Measurements from ENCODE around the gene NPIPA7. TPM values are rescaled to one million over a fixed set of nuclear protein-coding genes. Genes with fewer than 3 reads are reported as not detected.
"Not testable (repeated sequence)": the region's sequence is repeated elsewhere in the genome, so short reads cannot be mapped to it uniquely, and the experiment has no call there.

NPIPA7 gene
- total and polyA plus RNA-seq, 10 of the 15 experiments (the other 5 are each of a cell fraction or from before 2014, with no cell fraction given): 1.1 to 18.6 (median 4.2) TPM

DNA sequence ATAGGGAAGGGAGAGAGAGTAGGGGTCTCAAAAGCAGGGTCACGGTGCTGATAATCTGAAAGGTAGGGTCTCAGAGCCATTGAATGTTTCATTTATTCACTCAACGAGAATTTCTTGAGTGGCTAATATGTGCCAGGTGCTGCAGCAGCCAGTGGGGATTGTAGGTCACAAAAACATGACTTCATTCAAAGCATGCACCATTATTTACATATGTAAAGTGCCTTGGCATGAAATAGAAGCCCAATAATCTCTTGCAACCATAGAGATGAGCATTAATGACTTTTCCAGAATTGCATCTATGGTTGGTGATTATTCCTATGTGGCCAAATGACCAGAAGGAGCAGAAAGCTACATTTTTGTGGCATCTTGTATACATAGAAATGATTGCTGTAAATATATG is 46.2 kb downstream of the NPIPA7 start:
- H3K79me2 ChIP-seq (ENCODE audit: control insufficient read depth, insufficient read depth, low read length); H3K4me1 ChIP-seq (ENCODE audit: control insufficient read depth, insufficient read depth, low read length); H3K9me3 ChIP-seq (replicated peaks; ENCODE audit: control insufficient read depth, insufficient read depth, low read length); H3K36me3 ChIP-seq (ENCODE audit: control insufficient read depth in 2 of 2, insufficient read depth in 2 of 2, low read length in 1 of 2); SMC1A ChIA-PET (ENCODE audit: uncharacterized antibody, unreplicated experiment); CTCF ChIA-PET; H3K9ac ChIP-seq (ENCODE audit: control insufficient read depth, insufficient read depth, low read length); H3K27me3 ChIP-seq (replicated peaks in 1 of 2; ENCODE audit: control insufficient read depth in 2 of 2, insufficient read depth in 2 of 2, low read length in 1 of 2); POLR2A ChIA-PET; BruUV-seq (replicated peaks); FAIRE-seq; ATAC-seq; H4K20me1 ChIP-seq (ENCODE audit: control insufficient read depth, insufficient read depth); H3K27ac ChIP-seq (ENCODE audit: control insufficient read depth, insufficient read depth); H3K4me3 ChIP-seq; in situ Hi-C loops (cut with MboI); intact Hi-C loops (cut with micrococcal nuclease; ENCODE audit: unreplicated experiment); H2AFZ ChIP-seq (ENCODE audit: control insufficient read depth, low read depth, low read length); RAD21 ChIA-PET (ENCODE audit: unreplicated experiment); DNase-seq (ENCODE audit: low read depth, low spot score); H3K4me2 ChIP-seq (ENCODE audit: control insufficient read depth, insufficient read depth): not testable (repeated sequence)
- WGBS (ENCODE audit: insufficient coverage, insufficient replicate concordance, low lambda C conversion rate, missing lambda C conversion rate): no CpG with 5 or more reads among the region's 2 CpGs

- H2AFZ ChIP-seq (ENCODE audit: control insufficient read depth, low read depth, low read length); DNase-seq (ENCODE audit: low read depth, low spot score); BruUV-seq (replicated peaks); ATAC-seq; H3K9ac ChIP-seq (ENCODE audit: control insufficient read depth, insufficient read depth, low read length); H3K9me3 ChIP-seq (replicated peaks; ENCODE audit: control insufficient read depth, insufficient read depth, low read length); intact Hi-C loops (cut with micrococcal nuclease; ENCODE audit: unreplicated experiment); H3K27ac ChIP-seq (ENCODE audit: control insufficient read depth, insufficient read depth); SMC1A ChIA-PET (ENCODE audit: uncharacterized antibody, unreplicated experiment); H3K4me2 ChIP-seq (ENCODE audit: control insufficient read depth, insufficient read depth); FAIRE-seq; H3K4me1 ChIP-seq (ENCODE audit: control insufficient read depth, insufficient read depth, low read length); H3K4me3 ChIP-seq; H3K36me3 ChIP-seq (ENCODE audit: control insufficient read depth in 2 of 2, insufficient read depth in 2 of 2, low read length in 1 of 2); H3K27me3 ChIP-seq (replicated peaks in 1 of 2; ENCODE audit: control insufficient read depth in 2 of 2, insufficient read depth in 2 of 2, low read length in 1 of 2); in situ Hi-C loops (cut with MboI); CTCF ChIA-PET; H4K20me1 ChIP-seq (ENCODE audit: control insufficient read depth, insufficient read depth); H3K79me2 ChIP-seq (ENCODE audit: control insufficient read depth, insufficient read depth, low read length); POLR2A ChIA-PET; RAD21 ChIA-PET (ENCODE audit: unreplicated experiment): not testable (repeated sequence)
- 0% methylated on average over 2 of the region's 3 CpGs for WGBS (ENCODE audit: insufficient coverage, insufficient replicate concordance, low lambda C conversion rate, missing lambda C conversion rate)
Observed at GRCh38 chr16:16431135-16431534, 52.2 kb downstream of the NPIPA7 start.

GRCh38 chr16:16434711-16435110 is 55.8 kb downstream of the NPIPA7 start:
- H3K4me1 ChIP-seq (ENCODE audit: control insufficient read depth, insufficient read depth, low read length); H3K9ac ChIP-seq (ENCODE audit: control insufficient read depth, insufficient read depth, low read length); CTCF ChIA-PET; RAD21 ChIA-PET (ENCODE audit: unreplicated experiment); H3K79me2 ChIP-seq (ENCODE audit: control insufficient read depth, insufficient read depth, low read length); FAIRE-seq; POLR2A ChIA-PET; H4K20me1 ChIP-seq (ENCODE audit: control insufficient read depth, insufficient read depth); intact Hi-C loops (cut with micrococcal nuclease; ENCODE audit: unreplicated experiment); in situ Hi-C loops (cut with MboI); BruUV-seq (replicated peaks); H3K9me3 ChIP-seq (replicated peaks; ENCODE audit: control insufficient read depth, insufficient read depth, low read length); H3K4me3 ChIP-seq; H3K27me3 ChIP-seq (replicated peaks in 1 of 2; ENCODE audit: control insufficient read depth in 2 of 2, insufficient read depth in 2 of 2, low read length in 1 of 2); H2AFZ ChIP-seq (ENCODE audit: control insufficient read depth, low read depth, low read length); SMC1A ChIA-PET (ENCODE audit: uncharacterized antibody, unreplicated experiment); DNase-seq (ENCODE audit: low read depth, low spot score); ATAC-seq; H3K27ac ChIP-seq (ENCODE audit: control insufficient read depth, insufficient read depth); H3K4me2 ChIP-seq (ENCODE audit: control insufficient read depth, insufficient read depth); H3K36me3 ChIP-seq (ENCODE audit: control insufficient read depth in 2 of 2, insufficient read depth in 2 of 2, low read length in 1 of 2): not testable (repeated sequence)
- 0% methylated on average over 1 of the region's 3 CpGs for WGBS (ENCODE audit: insufficient coverage, insufficient replicate concordance, low lambda C conversion rate, missing lambda C conversion rate)

DNA sequence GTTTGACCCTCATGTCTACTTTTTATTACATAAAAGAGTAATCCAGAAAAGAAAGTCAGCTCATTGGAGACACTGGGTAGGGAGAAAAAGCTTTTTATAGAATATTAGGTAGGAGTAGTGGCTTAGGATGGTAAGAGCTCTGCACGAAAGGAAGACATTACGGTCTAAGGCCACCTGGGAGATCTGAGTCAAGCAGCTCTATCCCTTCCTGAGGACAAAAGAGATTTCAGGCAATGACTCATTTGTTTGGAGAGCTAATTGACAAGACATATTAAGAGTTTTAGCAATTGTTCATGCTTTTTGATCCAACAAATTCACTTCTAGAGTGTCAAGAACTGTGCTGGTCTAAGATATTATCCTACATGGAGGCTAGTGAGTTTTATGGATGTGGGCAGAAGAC is 62.5 kb downstream of the NPIPA7 start:
- DNase-seq (ENCODE audit: low read depth, low spot score); H3K36me3 ChIP-seq (ENCODE audit: control insufficient read depth in 2 of 2, insufficient read depth in 2 of 2, low read length in 1 of 2); intact Hi-C loops (cut with micrococcal nuclease; ENCODE audit: unreplicated experiment); H4K20me1 ChIP-seq (ENCODE audit: control insufficient read depth, insufficient read depth); H3K9me3 ChIP-seq (replicated peaks; ENCODE audit: control insufficient read depth, insufficient read depth, low read length); BruUV-seq (replicated peaks); SMC1A ChIA-PET (ENCODE audit: uncharacterized antibody, unreplicated experiment); H3K9ac ChIP-seq (ENCODE audit: control insufficient read depth, insufficient read depth, low read length); H3K27ac ChIP-seq (ENCODE audit: control insufficient read depth, insufficient read depth); in situ Hi-C loops (cut with MboI); FAIRE-seq; H3K4me1 ChIP-seq (ENCODE audit: control insufficient read depth, insufficient read depth, low read length); H3K79me2 ChIP-seq (ENCODE audit: control insufficient read depth, insufficient read depth, low read length); ATAC-seq; RAD21 ChIA-PET (ENCODE audit: unreplicated experiment); POLR2A ChIA-PET; H3K27me3 ChIP-seq (replicated peaks in 1 of 2; ENCODE audit: control insufficient read depth in 2 of 2, insufficient read depth in 2 of 2, low read length in 1 of 2); H2AFZ ChIP-seq (ENCODE audit: control insufficient read depth, low read depth, low read length); CTCF ChIA-PET; H3K4me3 ChIP-seq; H3K4me2 ChIP-seq (ENCODE audit: control insufficient read depth, insufficient read depth): not testable (repeated sequence)
- 43% methylated on average over 1 of the region's 2 CpGs for WGBS (ENCODE audit: insufficient coverage, insufficient replicate concordance, low lambda C conversion rate, missing lambda C conversion rate)
